Measurements from ENCODE around the gene PRKRIP1.

DNA sequence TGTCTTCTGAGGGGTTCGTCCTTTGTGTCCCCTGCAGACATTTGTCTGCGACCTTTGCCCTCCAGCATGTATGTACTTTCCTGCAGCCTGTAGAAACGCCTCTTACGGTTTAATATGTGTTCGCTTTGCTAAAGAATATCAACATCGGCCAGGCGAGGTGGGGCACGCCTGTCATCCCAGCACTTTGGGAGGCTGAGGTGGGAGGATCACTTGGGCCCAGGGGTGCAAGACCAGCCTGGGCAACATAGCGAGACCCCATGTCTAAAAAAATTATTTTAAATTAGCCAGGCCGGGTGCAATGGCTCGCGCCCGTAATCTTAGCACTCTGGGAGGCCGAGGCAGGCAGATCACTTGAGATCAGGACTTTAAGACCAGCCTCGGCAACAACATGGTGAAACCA lies 53.0 kb downstream of the PRKRIP1 start:
- TF ChIP-seq, protein P1, sequence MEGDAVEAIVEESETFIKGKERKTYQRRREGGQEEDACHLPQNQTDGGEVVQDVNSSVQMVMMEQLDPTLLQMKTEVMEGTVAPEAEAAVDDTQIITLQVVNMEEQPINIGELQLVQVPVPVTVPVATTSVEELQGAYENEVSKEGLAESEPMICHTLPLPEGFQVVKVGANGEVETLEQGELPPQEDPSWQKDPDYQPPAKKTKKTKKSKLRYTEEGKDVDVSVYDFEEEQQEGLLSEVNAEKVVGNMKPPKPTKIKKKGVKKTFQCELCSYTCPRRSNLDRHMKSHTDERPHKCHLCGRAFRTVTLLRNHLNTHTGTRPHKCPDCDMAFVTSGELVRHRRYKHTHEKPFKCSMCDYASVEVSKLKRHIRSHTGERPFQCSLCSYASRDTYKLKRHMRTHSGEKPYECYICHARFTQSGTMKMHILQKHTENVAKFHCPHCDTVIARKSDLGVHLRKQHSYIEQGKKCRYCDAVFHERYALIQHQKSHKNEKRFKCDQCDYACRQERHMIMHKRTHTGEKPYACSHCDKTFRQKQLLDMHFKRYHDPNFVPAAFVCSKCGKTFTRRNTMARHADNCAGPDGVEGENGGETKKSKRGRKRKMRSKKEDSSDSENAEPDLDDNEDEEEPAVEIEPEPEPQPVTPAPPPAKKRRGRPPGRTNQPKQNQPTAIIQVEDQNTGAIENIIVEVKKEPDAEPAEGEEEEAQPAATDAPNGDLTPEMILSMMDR (IDR thresholded peaks at IDR 0.05): no peak
- no peak for TF ChIP-seq POLR2AphosphoS5 (IDR thresholded peaks at IDR 0.05)
- no peak for TF ChIP-seq POLR2A (IDR thresholded peaks at IDR 0.05)
- TF ChIP-seq EP300 (IDR thresholded peaks at IDR 0.05; ENCODE audit: low read depth): no peak
